HUES6 (cell line): ENCODE measurements around the gene HOXC4.

ENCODE experiments used
- H3K27ac ChIP-seq: 2 replicates; pipeline ENCODE4 v1.7.0; 2013; ENCODE audit warnings: low read depth, mild to moderate bottlenecking, low read length, inconsistent platforms
- H3K27me3 ChIP-seq: 2 replicates; pipeline ENCODE4 v1.6.1; 2013; ENCODE audit warnings: low read length; ENCODE audit not compliant: control insufficient read depth, insufficient read depth
- H3K36me3 ChIP-seq: 2 replicates; pipeline ENCODE4 v1.6.1; 2013; ENCODE audit warnings: low read length; ENCODE audit not compliant: control insufficient read depth, insufficient read depth
- H3K4me1 ChIP-seq: 2 replicates; pipeline ENCODE4 v1.6.1; 2013; ENCODE audit warnings: low read length; ENCODE audit not compliant: control insufficient read depth, insufficient read depth
- H3K4me3 ChIP-seq: 2 replicates; pipeline ENCODE4 v1.5.1; 2013; ENCODE audit warnings: low read depth, low read length
- H3K9ac ChIP-seq: one replicate; pipeline ENCODE4 v1.6.1; 2013; ENCODE audit warnings: mild to moderate bottlenecking, low read length
- H3K9me3 ChIP-seq: 2 replicates; pipeline ENCODE4 v1.6.1; 2013; ENCODE audit warnings: low read depth, low read length; ENCODE audit not compliant: control insufficient read depth, insufficient read depth

The HOXC4 gene

GRCh38 chr12:54053751-54054741 lies at the start of gene HOXC4:
Gene HOXC4, plus strand, starts transcription at chr12:54053835. Its CDS starts 88 bp downstream, at chr12:54053923.
- Histone ChIP-seq H3K4me1 (peaks cover 50% of the 10 kb centered on the region), H3K4me3 (peak within 1 kb of the TSS; percentile 49), H3K27ac (no peak within 1 kb of the TSS), H3K36me3 (no peaks in the 10 kb centered on the region), H3K27me3 (peaks cover 99% of the 10 kb centered on the region), H3K9ac (peak within 1 kb of the TSS; percentile 16), H3K9me3 (no peaks in the 10 kb centered on the region)

GRCh38 chr12:54004063-54004840 lies 49.4 kb upstream of the HOXC4 start:
- no peaks in the 10 kb centered on the region for H3K36me3 ChIP-seq
- no peaks in the 10 kb centered on the region for H3K9me3 ChIP-seq
- peak overlapping the region; percentile 75 for H3K9ac ChIP-seq
- no peak overlapping the region; the same call in 1 of the 2 replicates for H3K4me3 ChIP-seq
- peaks cover 100% of the 10 kb centered on the region for H3K27me3 ChIP-seq
- peaks cover 3% of the 10 kb centered on the region; the same call in 1 of the 2 replicates for H3K4me1 ChIP-seq
- no peak overlapping the region for H3K27ac ChIP-seq

- H3K9me3 ChIP-seq = no peaks in the 10 kb centered on the region
Observed at GRCh38 chr12:54004841-54005530, 48.6 kb upstream of the HOXC4 start.

DNA sequence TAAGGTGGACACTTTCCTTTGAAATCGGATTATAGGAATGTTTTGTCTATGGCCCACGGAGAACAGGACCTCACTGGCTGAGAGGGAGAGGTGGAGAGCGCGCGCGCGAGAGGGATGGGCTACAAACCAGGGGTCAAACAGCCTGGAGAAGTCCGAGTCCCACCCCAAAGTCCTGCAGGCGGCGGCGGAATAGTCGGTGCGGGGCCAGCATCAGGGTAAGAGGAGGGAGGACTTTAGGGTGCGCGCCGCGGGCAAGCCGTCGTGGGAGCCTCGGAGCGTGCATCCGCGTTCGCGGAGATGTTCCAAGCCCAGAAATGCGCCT lies 48.1 kb upstream of the HOXC4 start:
- H3K9ac ChIP-seq = peak overlapping the region; percentile 91
- H3K4me3 ChIP-seq = peak overlapping the region; percentile 28; the same call in 1 of the 2 replicates
- peaks cover 100% of the 10 kb centered on the region for H3K27me3 ChIP-seq
- no peak overlapping the region; the same call in 1 of the 2 replicates for H3K27ac ChIP-seq
- no peaks in the 10 kb centered on the region for H3K9me3 ChIP-seq
- no peaks in the 10 kb centered on the region for H3K36me3 ChIP-seq
- H3K4me1 ChIP-seq = peaks cover 3% of the 10 kb centered on the region; the same call in 1 of the 2 replicates

More at GRCh38 chr12:54004841-54005530, 48.6 kb upstream of the HOXC4 start:
- H3K27ac ChIP-seq = no peak overlapping the region
- peaks cover 3% of the 10 kb centered on the region; the same call in 1 of the 2 replicates for H3K4me1 ChIP-seq
- H3K9ac ChIP-seq = peak overlapping the region; percentile 91
- H3K27me3 ChIP-seq = peaks cover 100% of the 10 kb centered on the region
- H3K4me3 ChIP-seq = peak overlapping the region; percentile 28; the same call in 1 of the 2 replicates
- H3K36me3 ChIP-seq = no peaks in the 10 kb centered on the region

- H3K4me3 ChIP-seq = peak overlapping the region; percentile 34; the same call in 1 of the 2 replicates
- peaks cover 100% of the 10 kb centered on the region for H3K27me3 ChIP-seq
- no peaks in the 10 kb centered on the region for H3K9me3 ChIP-seq
- H3K4me1 ChIP-seq = peaks cover 3% of the 10 kb centered on the region; the same call in 1 of the 2 replicates
- no peak overlapping the region; the same call in 1 of the 2 replicates for H3K27ac ChIP-seq
- peak overlapping the region; percentile 91 for H3K9ac ChIP-seq
- H3K36me3 ChIP-seq = no peaks in the 10 kb centered on the region
Observed at GRCh38 chr12:54005853-54006558, 47.6 kb upstream of the HOXC4 start.

- Histone ChIP-seq H3K4me3 (peak overlapping the region; percentile 39; the same call in 1 of the 2 replicates), H3K27me3 (peaks cover 100% of the 10 kb centered on the region), H3K9ac (peak overlapping the region; percentile 91), H3K36me3 (no peaks in the 10 kb centered on the region), H3K27ac (no peak overlapping the region; the same call in 1 of the 2 replicates), H3K9me3 (no peaks in the 10 kb centered on the region), H3K4me1 (peaks cover 3% of the 10 kb centered on the region; the same call in 1 of the 2 replicates)
Observed at GRCh38 chr12:54006559-54007220, 46.9 kb upstream of the HOXC4 start.

DNA sequence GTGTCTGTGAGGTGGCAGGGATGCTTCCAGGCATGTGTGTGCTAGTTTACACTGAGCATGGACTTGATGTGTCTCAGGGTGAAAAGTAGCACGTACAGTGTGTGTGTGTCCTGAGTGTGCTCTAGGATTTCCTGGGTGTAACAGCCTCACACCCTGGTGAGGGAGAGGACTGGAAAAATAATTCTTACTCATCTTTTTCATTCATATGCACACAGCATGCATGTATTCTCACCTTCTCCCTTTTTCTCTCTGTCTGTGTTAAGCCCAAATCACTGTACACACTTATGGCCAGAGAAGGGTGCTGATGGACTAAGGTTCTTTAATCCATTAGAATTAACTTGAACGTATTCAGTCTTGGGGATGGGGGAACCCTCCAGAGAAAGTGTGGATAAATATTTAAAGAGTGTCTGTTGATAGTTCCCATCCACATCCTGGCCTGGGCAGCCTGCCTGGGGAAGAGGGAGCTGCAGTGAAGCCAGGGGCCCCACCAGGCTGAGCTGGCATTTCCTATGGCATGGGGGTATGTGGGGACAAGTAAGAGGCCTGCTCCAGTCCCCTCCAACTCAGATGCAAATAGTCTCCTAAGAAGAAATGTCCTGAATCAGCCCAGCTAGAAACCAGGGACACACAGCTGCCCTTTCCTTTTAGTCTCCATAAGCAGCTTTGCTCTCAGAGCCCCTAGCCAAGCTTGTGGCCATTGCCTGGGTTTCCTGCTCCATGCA lies 45.9 kb upstream of the HOXC4 start:
- Histone ChIP-seq H3K4me1 (peaks cover 3% of the 10 kb centered on the region; the same call in 1 of the 2 replicates), H3K36me3 (no peaks in the 10 kb centered on the region), H3K9me3 (no peaks in the 10 kb centered on the region), H3K27ac (no peak overlapping the region), H3K27me3 (peaks cover 100% of the 10 kb centered on the region), H3K4me3 (peak overlapping the region; percentile 39; the same call in 1 of the 2 replicates), H3K9ac (peak overlapping the region; percentile 91)

GRCh38 chr12:54008260-54008552 lies 45.4 kb upstream of the HOXC4 start:
- Histone ChIP-seq H3K9ac (peak overlapping the region; percentile 91), H3K27ac (no peak overlapping the region), H3K4me1 (peaks cover 3% of the 10 kb centered on the region; the same call in 1 of the 2 replicates), H3K27me3 (peaks cover 100% of the 10 kb centered on the region), H3K36me3 (no peaks in the 10 kb centered on the region), H3K4me3 (peak overlapping the region; percentile 39; the same call in 1 of the 2 replicates), H3K9me3 (no peaks in the 10 kb centered on the region)
